ENCODE results near the gene TNIP2.

- TF ChIP-seq, protein P1, sequence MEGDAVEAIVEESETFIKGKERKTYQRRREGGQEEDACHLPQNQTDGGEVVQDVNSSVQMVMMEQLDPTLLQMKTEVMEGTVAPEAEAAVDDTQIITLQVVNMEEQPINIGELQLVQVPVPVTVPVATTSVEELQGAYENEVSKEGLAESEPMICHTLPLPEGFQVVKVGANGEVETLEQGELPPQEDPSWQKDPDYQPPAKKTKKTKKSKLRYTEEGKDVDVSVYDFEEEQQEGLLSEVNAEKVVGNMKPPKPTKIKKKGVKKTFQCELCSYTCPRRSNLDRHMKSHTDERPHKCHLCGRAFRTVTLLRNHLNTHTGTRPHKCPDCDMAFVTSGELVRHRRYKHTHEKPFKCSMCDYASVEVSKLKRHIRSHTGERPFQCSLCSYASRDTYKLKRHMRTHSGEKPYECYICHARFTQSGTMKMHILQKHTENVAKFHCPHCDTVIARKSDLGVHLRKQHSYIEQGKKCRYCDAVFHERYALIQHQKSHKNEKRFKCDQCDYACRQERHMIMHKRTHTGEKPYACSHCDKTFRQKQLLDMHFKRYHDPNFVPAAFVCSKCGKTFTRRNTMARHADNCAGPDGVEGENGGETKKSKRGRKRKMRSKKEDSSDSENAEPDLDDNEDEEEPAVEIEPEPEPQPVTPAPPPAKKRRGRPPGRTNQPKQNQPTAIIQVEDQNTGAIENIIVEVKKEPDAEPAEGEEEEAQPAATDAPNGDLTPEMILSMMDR (conservative IDR thresholded peaks at IDR 0.05; ENCODE audit: low read depth, low read length), result no peak
- TF ChIP-seq EZH2 (IDR thresholded peaks at IDR 0.05; ENCODE audit: low read length, unreplicated experiment), result no peak
- no peak for TF ChIP-seq EZH2phosphoT487 (IDR thresholded peaks at IDR 0.05; ENCODE audit: borderline replicate concordance, low read length)
Measured at GRCh38 chr4:2743518-2744445, 12.4 kb downstream of the TNIP2 start.
